Heart right ventricle (tissue), 16 donors: ENCODE data around the gene KRTAP2-4. TPM values are rescaled to one million over a fixed set of nuclear protein-coding genes. Genes with fewer than 3 reads are reported as not detected.
"Not testable (repeated sequence)": the region's sequence is repeated elsewhere in the genome, so short reads cannot be mapped to it uniquely, and the experiment has no call there.

Experiments used
- ATAC-seq, 8 donors: fragments of 200-7000 bp; cut with Tn5 transposase; one replicate each; pipeline ENCODE4 v1.9.1; 2020; ENCODE audit warnings: mild to moderate bottlenecking in 8 of 8, moderate library complexity in 8 of 8, moderate number of reproducible peaks in 1 of 8
- DNase-seq, 2 donors: peaks; one replicate each; pipeline ENCODE4 v3.0.0-alpha.2; 2020
- H3K27ac ChIP-seq, 10 donors: fragments of 200-600 bp; sonication (generic) in 2 of 10; one replicate each; pipeline versions ENCODE4 v1.5.0 to v1.8.0; 2020 to 2022; ENCODE audit warnings: mild to moderate bottlenecking in 3 of 10
- H3K27me3 ChIP-seq, 7 donors: fragments of 200-600 bp; one replicate each; pipeline ENCODE4 v1.8.0; 2021 to 2022; ENCODE audit warnings: mild to moderate bottlenecking in 2 of 7
- H3K36me3 ChIP-seq, 9 donors: fragments of 200-600 bp; sonication (generic) in 1 of 9; one replicate each; pipeline versions ENCODE4 v1.5.0 to v1.8.0; 2020 to 2022; ENCODE audit warnings: mild to moderate bottlenecking in 2 of 9
- H3K4me1 ChIP-seq, 9 donors: fragments of 200-600 bp; sonication (generic) in 1 of 9; one replicate each; pipeline versions ENCODE4 v1.5.0 to v1.8.0; 2020 to 2022; ENCODE audit warnings: mild to moderate bottlenecking in 4 of 9
- H3K4me3 ChIP-seq, 10 donors: fragments of 200-600 bp; sonication (generic) in 2 of 10; one replicate each; pipeline versions ENCODE4 v1.5.0 to v1.8.0; 2020 to 2022; ENCODE audit warnings: mild to moderate bottlenecking in 7 of 10, moderate library complexity in 2 of 10
- H3K9me3 ChIP-seq, 11 donors: fragments of 200-600 bp in 10 of 11; sonication (generic) in 2 of 11; one replicate each; pipeline versions ENCODE4 v1.5.0 to v1.8.0; 2013 to 2022; ENCODE audit warnings: mild to moderate bottlenecking in 2 of 11, control low read depth in 1 of 11, moderate library complexity in 1 of 11
- WGBS, 2 donors: extraction: QIAGEN DNeasy Blood & Tissue Kit; methylation state at CpG; one replicate each; pipeline ENCODE4 v1.1.7; 2013; ENCODE audit warnings: inconsistent platforms in 1 of 2; 5-methylcytosine and 5-hydroxymethylcytosine counted together
- intact Hi-C, 10 donors: fragments of 100-400 bp; cut with DNase I; formaldehyde crosslinking; loops; one replicate each; pipeline versions ENCODE4 v1.11.1 to v1.14.2; 2022
- polyA plus RNA-seq, 2 donors: library from polyadenylated mRNA; stranded (reverse); fragments of 200-250 nt; gene quantifications; one replicate each; pipeline ENCODE4 v1.2.3, GENCODE V29; 2013
- total RNA-seq, 10 donors: library from RNA; stranded (reverse); fragmentation: NEBNext Ultra II Directional in 3 of 10; extraction: Animal tissue kit (Norgen Biotek cat#: 25700) in 3 of 10; gene quantifications; one replicate each; pipeline versions ENCODE4 v1.2.1 to v1.2.4, GENCODE V29; 2021 to 2023
- TF ChIP-seq, protein P1 (sequence below), 9 donors: fragments of 200-600 bp; sonication (generic) in 2 of 9; IDR thresholded peaks; one replicate each; pipeline versions ENCODE4 v1.5.0 to v1.8.0; 2021 to 2022; ENCODE audit warnings: antibody characterized with exemption in 9 of 9, mild to moderate bottlenecking in 5 of 9, moderate library complexity in 1 of 9
- donor health status: Arrhythmogenic right ventricular cardiomyopathy.
- donor health status: ischemic (EF 13 %, LVEDD 7.1; RV severe dilation, severe dysfunction).
- donor health status: healthy with polysubstance abuse.
- donor health status: DM: no; HTN: yes; CAD: no.
- donor health status: DM: no; HTN: no; CAD: no.
- donor health status: ischemic (EF 25% LVEDD 6.9; RV normal size, moderate dysfunction).
- donor health status: ischemic (EF 25% LVEDD 5.7; RV mildly dilated, moderate dysfunction).
- donor health status: healthy.
- donor health status: DM: yes; HTN: yes; CAD: no.
- donor health status: Ischemic cardiomyopathy.
- donor health status: ischemic (EF 35%, LVEDD 5.7; RV mildly dilated, moderate dysfunction).
- donor health status: nonischemic (EF 11% LVEDD 7.7; RV severe dilation, severe dysfunction).
- donor health status: DM: yes; HTN: yes; CAD: no.
- donor health status: PGD.
- donor health status: ischemic (EF 29% LVEDD 5.4; RV normal size, mild dysfunction).
- donor health status: nonischemic (EF 23%, LVEDD 6.1; RV moderate dilation, normal function).

KRTAP2-4 gene
- total and polyA plus RNA-seq, 12 donors, result not detected

- TF ChIP-seq, protein P1, sequence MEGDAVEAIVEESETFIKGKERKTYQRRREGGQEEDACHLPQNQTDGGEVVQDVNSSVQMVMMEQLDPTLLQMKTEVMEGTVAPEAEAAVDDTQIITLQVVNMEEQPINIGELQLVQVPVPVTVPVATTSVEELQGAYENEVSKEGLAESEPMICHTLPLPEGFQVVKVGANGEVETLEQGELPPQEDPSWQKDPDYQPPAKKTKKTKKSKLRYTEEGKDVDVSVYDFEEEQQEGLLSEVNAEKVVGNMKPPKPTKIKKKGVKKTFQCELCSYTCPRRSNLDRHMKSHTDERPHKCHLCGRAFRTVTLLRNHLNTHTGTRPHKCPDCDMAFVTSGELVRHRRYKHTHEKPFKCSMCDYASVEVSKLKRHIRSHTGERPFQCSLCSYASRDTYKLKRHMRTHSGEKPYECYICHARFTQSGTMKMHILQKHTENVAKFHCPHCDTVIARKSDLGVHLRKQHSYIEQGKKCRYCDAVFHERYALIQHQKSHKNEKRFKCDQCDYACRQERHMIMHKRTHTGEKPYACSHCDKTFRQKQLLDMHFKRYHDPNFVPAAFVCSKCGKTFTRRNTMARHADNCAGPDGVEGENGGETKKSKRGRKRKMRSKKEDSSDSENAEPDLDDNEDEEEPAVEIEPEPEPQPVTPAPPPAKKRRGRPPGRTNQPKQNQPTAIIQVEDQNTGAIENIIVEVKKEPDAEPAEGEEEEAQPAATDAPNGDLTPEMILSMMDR (IDR thresholded peaks at IDR 0.05), result no peak
- Histone ChIP-seq H3K4me1 (no peaks in the 10 kb centered on the region), H3K4me3 (no peak within 1 kb of the TSS), H3K27ac (no peak within 1 kb of the TSS), H3K36me3 (no peaks in the 10 kb centered on the region), H3K27me3 (peaks cover 0 to 32% (median 12%) of the 10 kb centered on the region in 7 donors), H3K9me3 (no peaks in the 10 kb centered on the region)
- intact Hi-C loops, result no loop called here
- WGBS, 2 donors, result 62 to 63% methylated on average over 4 of the region's 4 CpGs
- no peak for ATAC-seq
- DNase-seq, result no peak
These were observed 32.4 kb upstream of the KRTAP2-4 start, which contains the start of gene KRTAP4-8 for GRCh38 chr17:41098042-41098441. TSS of gene KRTAP4-8 (minus strand) at chr17:41098142. CDS start at chr17:41098084, 58 bp downstream.

GRCh38 chr17:41096055-41096454 lies 30.4 kb upstream of the KRTAP2-4 start:
- 79% methylated on average over 7 of the region's 7 CpGs for WGBS, 2 donors
- DNase-seq, result no peak
- H3K4me3 ChIP-seq, result no peak overlapping the region
- H3K36me3 ChIP-seq, result no peaks in the 10 kb centered on the region
- no peak for ATAC-seq
- no peak overlapping the region for H3K27ac ChIP-seq
- no peaks in the 10 kb centered on the region for H3K9me3 ChIP-seq
- H3K4me1 ChIP-seq, result no peaks in the 10 kb centered on the region
- H3K27me3 ChIP-seq, result peaks cover 0 to 32% (median 12%) of the 10 kb centered on the region in 7 donors
- intact Hi-C loops, result no loop called here
- TF ChIP-seq, protein P1 (IDR thresholded peaks at IDR 0.05), result no peak

GRCh38 chr17:41088760-41089352 lies 23.2 kb upstream of the KRTAP2-4 start:
- H3K27ac ChIP-seq, H3K36me3 ChIP-seq, H3K4me3 ChIP-seq, H3K27me3 ChIP-seq, DNase-seq, intact Hi-C loops, H3K4me1 ChIP-seq, H3K9me3 ChIP-seq, ATAC-seq: not testable (repeated sequence)
- WGBS, 2 donors, result 58% methylated on average over 4 of the region's 4 CpGs

DNA sequence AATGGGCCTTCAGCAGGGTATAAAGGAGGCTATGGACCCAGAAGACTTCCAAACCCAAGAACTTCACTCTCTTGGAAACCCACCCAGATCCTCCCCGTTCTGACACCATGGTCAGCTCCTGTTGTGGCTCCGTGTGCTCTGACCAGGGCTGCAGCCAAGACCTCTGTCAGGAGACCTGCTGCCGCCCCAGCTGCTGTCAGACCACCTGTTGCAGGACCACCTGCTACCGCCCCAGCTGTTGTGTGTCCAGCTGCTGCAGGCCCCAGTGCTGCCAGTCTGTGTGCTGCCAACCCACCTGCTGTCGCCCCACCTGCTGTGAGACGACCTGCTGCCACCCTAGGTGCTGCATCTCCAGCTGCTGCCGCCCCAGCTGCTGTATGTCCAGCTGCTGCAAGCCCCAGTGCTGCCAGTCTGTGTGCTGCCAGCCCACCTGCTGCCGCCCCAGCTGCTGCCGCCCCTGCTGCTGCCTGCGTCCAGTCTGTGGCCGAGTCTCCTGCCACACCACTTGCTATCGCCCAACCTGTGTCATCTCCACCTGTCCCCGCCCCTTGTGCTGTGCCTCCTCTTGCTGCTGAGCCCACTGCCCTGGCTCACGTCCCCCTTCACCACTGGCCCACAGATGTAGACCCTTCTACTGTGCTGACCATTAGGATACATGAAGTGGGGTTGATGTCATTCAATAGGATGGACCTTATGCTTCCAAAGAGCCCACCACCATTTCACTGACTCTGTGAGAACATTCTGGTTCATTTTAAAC lies 18.6 kb upstream of the KRTAP2-4 start, which contains the start of gene KRTAP4-7:
KRTAP4-7 (plus strand) TSS at position 51 of the 757 bp plus-strand sequence; CDS start at position 108, 57 bp downstream.
- peaks cover 0 to 16% (median 4%) of the 10 kb centered on the region in 7 donors for H3K27me3 ChIP-seq
- 76 to 78% methylated on average over 14 of the region's 14 CpGs for WGBS, 2 donors
- not testable (repeated sequence) for H3K27ac ChIP-seq, ATAC-seq, H3K36me3 ChIP-seq, H3K4me3 ChIP-seq, H3K9me3 ChIP-seq, DNase-seq, H3K4me1 ChIP-seq
- intact Hi-C loops, result loop anchor here in 1 of 10 donors (5.0 kb wide), 1 partner anchor 83 kb away; the partner anchor contains the start of gene KRTAP4-3

GRCh38 chr17:41083427-41083826 lies 17.7 kb upstream of the KRTAP2-4 start:
- not testable (repeated sequence) for DNase-seq, ATAC-seq, H3K27ac ChIP-seq, H3K4me1 ChIP-seq, H3K36me3 ChIP-seq, H3K9me3 ChIP-seq, H3K4me3 ChIP-seq
- peaks cover 0 to 23% (median 4%) of the 10 kb centered on the region in 7 donors for H3K27me3 ChIP-seq
- intact Hi-C loops, result loop anchor here in 1 of 10 donors (5.0 kb wide), 1 partner anchor 84 kb away; the partner anchor contains the start of gene KRTAP4-3
- WGBS, 2 donors, result 77 to 78% methylated on average over 2 of the region's 2 CpGs
